HS-5 (cell line): ENCODE measurements around the gene NPHP4.

Experiments
- DNase-seq: peaks from one replicate; pipeline ENCODE4 v3.0.0-alpha.2; 2012; ENCODE audit warnings: low read depth

Gene NPHP4

DNA sequence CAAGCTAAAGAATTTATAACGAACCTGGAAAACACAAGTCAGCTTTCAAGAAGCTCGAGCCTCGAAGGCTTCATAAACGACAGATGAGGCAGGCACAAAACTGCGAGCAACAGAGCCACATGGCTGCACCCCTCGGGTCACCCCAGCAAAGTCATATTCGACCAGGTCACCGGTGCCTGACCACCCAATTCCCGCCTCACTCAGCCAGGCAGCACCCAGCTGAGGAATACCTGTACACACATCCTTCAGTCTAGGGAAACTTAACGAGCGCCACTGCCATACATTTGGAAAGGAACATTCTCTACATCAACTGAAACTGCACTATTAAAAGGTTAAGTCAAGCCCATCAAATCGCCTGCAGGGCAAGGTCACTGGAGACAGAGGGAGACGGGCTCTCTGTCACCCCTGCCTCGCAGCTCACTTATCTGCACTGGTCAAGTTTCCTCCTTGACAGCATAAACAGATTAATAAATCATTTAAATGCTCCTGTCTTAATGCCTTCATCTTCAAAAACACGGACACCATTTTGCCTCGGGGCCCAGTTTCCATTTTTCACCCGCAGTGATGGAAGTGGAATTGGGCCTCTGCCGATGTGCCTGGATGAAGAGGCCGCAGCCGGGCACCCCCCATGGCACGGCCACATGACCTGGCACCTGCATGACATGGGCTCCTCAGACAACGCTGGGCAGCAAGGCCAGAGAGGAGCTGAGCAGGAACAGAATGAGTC is 20.6 kb downstream of the NPHP4 start:
- DNase-seq: no peak

DNA sequence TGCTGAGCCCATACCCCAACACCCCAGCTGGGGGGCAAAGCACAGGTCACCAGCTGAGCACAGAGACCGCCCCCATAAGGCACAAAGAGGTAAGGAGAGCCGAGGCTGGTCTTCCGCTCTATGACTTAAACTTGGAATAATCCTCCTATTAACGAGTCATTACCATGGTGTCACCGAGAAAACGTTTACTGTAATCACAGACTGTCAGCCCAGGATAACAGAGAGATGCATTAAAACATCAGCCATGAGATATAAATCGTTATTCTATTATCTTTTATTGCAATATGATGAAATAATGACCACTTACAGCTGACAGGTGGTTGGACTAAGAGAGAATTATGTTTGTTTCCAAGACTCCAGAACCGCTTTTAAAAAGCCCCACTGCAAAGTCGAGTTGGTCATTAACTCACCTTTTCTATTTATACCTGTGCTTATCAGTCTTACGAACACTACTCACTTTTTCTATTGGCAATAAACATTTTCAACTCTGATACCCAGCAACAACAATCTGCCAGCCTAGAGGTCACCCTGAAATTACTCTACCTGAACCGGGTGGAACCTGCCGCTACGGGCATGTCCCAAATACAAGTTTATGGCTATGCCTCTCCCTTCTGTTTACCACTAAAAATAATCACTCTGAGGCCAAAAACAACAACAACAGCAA is 21.5 kb downstream of the NPHP4 start:
- DNase-seq: no peak

DNA sequence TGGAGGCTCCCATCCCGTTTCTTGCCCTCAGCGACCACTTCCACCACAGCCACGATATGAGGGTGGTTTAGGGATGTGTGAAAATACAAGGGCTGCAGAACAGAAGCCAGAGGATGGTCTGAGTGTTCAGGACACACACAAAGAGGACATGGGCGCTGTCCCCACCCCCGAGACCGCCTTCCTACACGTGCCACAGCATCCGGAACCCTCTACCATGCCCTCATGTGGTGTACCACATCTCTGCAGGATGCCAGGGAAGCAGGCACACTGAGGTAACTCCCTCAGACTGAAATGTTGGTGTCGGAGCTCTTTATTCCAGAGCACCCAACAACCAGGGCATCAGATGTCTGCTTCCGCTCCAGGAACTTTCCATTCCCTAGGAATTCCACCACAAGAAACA is 23.1 kb downstream of the NPHP4 start:
- DNase-seq: no peak

DNA sequence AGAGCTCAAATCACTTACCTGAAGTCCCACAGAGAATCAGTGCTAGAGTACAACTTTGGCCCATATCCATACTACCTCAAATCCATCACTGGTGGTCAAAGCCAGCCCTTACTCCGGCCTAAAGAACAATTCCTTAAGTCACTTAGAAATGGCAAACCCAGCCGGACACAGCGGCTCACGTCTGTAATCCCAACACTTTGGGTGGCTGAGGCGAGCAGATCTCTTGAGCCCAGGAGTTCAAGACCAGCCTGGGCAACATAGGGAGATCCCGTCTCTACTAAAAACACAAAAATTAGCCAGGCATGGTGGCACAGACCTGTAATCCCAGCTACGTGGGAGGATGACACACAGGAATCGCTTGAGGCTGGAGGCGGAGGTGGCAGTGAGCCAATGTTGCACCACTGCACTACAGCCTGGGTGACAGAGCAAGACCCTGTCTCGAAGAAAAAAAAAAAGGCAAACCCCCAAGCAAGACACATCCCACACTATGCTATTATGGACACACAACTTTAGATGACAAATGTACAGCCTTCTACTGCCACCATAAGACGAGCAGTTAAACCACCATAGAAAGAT is 24.0 kb downstream of the NPHP4 start:
- no peak for DNase-seq

DNA sequence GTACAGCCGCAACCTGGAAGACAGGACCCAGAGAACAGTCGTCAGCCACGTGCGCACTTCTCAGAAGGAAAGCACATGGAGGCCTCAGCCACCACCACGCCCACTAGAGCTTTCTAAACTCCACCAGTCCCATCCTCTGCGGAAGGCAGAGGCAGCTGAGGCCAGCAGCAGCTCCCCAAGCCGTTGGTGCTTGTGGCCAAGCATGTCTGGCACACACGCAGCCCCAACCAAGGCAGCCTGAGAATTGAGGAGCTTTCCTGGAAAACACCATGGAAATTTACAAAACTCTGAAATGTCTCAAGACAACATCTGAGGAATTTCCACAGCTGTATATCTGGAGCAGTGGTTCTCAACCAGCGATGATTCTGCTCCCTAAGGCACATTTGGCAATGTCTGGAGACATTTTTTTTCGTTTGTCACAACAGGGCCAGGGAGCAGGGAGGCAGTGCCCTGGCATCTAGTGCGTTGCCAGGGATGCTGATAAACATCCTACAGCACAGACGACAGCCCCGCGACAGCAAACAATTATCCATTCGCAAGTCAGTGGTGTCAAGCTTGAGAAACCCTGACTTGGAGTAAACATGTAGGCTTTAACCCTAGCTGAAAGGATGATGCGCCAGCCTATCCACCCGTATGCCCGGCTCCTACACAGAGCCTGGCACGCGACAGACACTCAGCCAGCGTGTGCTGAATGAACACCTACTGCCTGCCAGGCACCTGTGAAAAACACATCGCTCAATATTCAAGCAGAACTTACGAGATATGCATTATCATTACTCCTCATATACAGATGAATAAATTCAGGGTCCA is 24.7 kb downstream of the NPHP4 start:
- DNase-seq: no peak

DNA sequence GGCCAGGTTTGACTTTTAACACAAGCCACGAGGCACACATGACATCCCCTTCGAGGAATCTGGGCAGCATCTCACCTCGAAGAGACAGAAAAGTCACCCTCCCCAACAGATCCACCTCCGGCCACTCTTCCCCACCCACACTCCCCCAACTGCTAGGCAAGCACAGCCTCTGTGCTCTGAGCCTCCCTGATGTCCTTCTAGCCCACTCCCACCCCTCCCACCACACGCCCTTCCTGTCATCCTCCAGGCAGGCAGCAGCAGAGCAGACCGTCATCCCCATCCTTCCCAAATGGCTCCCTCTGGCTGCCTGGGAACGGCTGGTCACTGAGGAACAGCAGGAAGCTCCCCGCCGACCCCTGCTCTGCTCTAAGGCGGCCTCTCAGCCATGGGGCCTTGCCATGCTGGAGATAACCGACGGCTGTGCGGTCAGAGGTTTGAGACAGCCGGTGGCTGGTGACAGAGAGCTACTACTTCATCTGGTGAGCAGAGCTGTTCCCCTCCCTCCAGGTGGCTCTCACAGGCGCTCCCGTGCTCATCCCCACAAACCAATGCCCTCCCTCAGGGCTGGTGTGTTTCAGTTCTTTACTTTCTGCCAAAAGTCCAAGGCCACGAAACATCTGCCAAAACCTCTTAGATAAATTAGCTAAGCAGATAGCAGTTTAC is 25.6 kb downstream of the NPHP4 start:
- DNase-seq: no peak

DNA sequence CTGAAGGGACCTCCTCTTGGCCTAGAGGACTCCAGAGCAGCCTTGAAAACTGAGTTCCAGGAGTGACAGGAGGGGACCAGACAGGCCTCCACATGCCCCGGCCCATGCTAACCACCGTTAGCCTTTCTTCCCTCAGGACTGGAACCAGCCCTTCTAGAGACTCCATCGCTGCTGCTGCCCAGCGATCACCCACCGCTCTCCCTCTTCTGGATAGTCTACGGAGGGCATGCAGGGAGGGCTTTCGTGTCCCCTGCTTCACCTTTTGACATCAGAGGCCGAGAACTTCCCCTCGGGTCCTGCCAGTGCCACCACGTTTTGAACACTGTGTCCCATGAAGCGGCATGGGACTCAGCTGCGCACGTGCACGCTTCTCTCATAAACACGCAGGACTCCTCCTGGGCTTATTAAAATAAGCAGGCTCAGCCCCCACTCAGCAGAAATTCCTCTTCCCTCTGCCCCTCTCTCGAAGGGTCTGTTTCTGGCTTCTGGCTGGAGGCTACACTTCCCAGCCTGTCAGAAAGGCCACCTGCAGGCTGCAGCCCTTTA is 26.6 kb downstream of the NPHP4 start:
- DNase-seq: no peak

DNA sequence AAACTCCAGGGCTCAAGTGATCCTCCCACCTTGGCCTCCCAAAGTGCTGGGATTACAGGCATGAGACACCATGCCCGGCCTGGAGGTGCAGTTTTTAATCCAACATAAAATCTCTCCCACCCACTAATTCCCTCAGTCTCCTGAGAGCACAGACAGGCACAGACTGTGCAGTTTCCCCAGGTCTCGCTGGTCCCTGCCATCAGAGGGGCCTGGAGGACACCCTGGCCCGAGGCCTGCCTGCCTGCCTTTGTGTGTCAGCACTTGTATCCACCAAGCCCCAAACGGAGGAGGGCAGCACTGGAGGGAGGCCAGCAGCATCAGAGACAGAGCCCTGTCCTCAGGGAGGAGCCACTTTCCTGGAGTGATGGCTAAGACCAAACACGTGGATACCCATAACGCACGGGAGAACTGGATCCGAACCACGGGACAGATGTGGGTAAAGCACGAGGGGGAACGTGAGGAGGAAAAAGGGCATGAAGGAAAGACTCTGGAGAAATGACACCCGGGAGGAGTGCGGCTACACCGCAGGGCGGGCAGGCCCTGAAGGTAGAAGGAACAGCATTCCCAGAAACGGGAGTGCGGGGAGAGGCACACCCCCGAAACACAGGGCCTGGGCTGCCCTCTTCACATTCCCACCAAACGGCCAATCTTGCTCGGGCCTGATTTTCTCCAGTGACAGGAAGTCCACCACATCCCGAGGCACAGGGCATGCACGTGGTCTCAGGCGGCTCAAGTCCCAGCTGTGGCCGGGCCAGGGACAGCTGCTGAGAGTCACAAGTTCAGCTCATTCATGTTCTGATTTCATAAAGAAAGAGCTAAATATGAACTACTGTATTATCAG is 29.7 kb downstream of the NPHP4 start:
- no peak for DNase-seq

DNA sequence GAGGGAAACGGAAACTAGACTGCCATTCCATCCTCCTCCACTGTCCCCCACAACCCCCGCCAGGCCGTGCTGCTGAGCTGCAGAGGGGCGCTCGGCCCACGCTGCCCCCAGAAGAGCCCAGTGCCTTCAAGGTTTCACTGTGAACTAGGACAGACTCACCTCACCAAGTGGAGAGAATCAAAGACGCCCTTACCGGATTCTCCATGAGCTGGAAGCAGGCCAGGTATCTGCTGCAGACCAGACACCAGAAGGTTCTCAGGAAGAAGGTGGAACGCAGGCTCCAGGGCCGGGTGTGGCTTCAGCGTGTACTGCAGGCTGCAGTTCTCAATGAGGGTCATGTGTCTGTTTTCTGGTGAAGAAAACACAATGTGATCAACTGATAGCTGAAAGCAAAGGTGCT is 30.6 kb downstream of the NPHP4 start:
- DNase-seq: no peak

DNA sequence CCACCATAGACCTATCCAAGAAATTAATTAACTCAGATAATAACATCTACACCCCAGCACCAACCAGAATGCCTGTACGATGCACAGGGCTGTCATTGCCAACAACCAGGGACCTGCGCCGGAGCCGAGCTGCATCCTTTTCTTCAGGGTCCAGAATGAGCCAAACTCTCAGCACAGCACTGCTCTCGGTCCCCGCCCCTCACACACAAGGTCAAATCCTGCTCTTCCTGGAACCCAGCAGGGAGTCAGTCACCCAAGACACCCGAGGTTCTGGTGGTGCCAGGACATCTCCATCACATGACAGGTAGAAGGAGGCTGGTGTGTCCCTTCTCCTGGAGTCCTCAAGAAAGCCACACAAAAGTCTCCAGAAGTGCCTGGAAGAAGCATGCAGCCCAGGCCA is 31.9 kb downstream of the NPHP4 start:
- no peak for DNase-seq

DNA sequence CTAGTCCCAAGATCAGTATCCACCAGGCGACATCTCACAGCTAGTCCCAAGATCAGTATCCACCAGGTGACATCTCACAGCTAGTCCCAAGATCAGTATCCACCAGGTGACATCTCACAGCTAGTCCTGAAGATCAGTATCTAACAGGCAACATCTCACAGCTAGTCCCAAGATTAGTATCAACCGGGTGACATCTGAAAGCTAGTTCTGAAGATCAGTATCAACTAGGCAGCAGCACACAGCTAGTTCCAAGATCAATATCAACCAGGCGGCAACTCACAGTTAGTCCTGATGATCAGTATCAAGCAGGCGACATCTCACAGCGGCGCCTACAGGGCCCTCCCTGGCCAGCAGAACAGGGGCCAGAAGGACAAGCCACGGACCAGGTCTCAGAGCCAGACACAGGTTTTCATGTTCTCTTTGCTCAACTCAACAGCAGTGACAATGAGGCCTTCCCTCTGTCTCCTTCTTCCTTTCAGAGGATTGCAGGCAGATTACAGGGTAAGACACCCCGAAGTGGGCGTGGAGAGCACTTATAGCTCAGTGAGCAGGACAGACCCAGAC is 32.5 kb downstream of the NPHP4 start:
- DNase-seq: no peak

DNA sequence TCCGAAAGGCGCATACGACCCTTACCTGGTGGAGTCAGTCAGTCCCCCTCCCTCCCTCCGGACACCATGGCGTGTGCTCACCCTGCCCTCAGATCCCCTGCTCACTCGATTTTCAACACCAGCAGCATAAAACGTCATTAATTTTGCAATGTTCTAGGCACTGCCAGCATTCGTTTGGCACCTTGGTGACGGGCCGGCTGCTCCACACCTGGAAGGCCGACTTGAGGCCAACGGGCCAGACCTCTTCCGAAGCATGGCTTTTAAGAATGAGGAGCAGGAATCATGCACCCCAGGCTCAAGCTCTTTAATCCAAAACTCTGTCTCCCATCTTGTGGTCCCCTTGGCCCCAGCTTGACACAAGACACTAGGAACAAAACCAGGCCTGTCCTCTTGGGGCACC is 33.1 kb downstream of the NPHP4 start:
- DNase-seq: no peak

DNA sequence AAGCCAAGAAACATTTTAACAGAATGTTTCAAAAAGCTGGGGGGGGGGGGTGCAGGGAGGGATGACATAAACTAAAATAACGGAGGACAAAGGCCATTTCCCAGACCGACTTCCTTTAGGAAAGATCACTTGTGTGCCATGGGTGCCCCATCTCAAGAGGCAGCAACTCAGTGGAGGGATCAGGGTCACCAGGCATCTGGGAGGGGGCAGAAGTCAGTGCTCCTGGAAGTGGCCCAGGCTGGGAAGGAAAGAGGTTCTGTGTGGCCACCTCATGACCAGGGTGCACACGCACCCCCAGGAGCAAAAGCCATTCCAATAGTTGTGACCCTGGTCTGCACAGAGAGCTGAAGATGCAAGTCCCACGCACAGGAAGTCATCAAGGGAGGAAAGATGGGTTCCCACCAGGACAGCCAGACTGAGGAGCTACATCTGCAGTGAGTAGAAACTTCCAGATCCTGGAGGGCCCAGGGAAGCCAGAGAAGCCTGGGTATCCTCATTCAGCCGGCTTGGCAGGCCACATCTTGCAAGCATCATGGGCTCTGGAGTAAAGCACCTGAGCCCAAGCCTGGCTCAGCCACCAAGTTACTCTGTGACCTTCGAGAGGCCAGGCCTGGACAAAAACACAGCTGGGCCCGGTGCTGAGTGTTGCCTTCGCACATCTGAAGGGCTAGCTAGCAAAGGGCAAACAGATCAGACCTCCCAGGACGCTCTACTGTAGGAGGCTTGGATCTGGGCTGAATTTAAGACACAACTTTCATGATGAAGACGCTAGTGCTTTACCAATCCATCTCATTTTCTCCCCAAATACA is 36.0 kb downstream of the NPHP4 start:
- DNase-seq: no peak

DNA sequence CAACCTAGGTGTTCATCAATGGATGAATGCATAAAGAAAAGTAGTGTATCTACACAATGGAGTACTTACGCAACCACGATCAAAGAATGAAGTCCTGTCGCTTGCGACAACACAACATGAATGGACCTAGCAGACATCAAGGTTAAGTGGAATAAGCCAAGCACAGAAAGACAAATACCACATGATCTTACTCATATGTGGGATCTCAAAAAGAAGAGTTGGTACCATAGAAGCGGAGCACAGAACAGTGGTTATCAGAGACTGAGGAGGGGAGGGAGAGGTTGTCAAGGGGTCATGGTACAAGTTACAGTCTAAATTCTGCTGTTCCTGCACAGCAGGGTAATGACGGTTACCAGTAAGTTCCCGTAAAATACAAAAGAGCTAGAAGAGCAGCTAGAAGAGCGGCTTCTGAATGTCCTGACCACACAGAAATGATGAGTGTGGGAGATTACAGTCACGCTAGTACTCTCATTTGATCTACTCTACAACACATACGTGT is 36.7 kb downstream of the NPHP4 start:
- no peak for DNase-seq

DNA sequence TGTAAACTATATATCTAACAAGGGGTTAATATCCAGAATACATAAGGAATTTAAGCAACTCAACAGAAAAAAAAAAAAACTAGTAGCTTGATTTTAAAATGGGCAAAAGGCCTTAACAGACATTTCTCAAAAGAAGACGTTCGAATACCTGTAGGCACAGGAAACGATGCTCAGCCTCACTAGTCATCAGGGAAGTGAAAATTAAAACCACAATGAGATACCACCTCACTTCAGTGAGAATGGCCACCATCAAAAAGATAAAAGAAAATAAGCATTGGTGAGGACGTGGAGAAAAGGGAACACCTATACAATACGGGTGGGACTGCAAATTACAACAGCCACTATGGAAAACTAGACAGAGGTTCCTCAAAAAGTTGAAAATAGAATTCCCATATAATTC is 37.3 kb downstream of the NPHP4 start:
- DNase-seq: no peak

DNA sequence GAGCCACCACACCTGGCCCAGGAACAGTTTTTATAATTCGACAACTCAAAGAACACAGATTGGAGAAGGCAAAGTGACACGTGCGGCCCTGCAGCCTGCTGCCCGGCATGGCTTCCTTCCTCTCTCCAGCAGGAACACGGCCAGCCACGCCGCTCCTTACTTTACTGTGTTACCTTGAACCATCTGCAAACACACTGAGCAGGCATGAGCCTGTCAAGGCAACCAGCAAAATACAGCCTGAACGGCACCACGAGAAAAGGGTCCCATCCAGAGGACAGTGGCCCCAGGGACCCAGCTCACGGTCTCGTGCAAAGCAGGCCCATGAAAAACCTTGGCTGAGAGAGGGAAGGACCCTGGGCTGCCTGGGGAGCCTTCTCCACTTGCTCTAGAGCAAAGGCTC is 38.8 kb downstream of the NPHP4 start:
- DNase-seq: no peak

DNA sequence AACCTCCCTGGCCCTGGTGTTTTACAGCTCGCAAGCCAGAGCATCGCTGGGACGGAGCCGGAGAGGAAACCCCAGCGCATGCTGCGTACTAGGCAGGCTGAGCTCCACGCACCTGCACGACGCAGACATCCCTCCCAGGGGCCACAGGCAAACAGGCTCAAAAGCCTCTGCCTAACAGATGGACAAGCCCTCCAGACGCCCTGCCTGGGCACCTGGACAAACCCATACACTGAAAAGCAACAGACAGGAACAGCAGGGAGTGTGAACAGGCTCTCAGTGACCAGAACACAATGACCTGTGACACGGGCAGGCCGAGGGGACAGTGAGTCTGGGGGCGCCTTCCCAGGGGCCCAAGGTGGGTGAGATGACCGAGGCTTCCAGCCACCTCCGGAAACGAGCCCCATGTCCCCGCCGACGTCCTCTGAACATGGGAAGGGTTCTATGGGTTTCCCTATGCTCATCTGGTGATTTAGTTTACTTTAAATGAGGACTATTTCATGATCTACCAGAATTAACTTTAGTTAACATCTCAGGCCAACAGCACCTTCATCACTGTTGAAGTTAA is 40.3 kb downstream of the NPHP4 start:
- DNase-seq: no peak

DNA sequence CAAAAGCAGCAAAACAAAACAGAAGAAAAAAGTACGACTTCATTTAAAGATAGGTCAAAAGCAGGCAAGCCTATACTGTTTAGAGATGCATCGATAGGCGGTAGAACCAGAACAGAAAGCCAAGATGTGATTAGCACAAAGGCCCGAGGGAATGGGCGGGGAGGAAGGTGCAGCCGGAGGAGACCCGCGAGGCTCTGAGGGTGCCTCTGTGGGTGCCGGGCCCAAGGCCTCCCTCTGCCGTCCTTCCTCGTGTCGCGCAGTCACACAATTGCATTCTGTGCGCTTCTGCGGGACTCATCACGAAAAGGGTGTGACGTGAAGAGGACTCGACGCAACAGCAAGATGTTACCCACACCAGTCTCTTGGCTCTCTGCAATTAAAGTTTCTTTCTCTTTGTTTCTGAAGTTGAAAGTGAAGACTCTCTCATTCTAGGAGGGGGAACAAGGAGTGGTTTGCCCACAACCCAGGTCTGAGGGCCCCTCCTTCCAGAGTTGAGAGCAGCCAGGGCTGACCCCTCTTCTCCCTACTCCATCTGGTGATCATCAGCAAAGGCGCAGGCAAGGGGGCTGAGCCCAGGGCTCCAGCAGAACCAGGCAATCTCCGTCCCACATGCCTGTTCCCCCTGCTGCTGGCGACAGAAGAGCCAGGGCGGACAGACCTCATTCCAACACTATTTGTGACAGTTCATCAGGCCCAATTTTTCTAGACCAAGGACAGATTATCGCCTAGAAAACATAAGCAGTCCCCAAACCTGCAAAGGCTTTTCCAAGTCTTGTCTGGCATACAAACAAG is 41.0 kb downstream of the NPHP4 start:
- DNase-seq: no peak
